HepG2 (cell line): ENCODE measurements around the gene RUNDC1. TPM values are rescaled to one million over a fixed set of nuclear protein-coding genes. Genes with fewer than 3 reads are reported as not detected.

Experiments used
- ATF1 ChIP-seq: IDR thresholded peaks from 2 replicates; pipeline ENCODE4 v1.6.1; 2016; ENCODE audit warnings: mild to moderate bottlenecking, control low read depth
- DZIP1 ChIP-seq: sonication (generic); formaldehyde crosslinking; IDR thresholded peaks from 2 replicates; pipeline ENCODE4 v1.5.0; 2020; ENCODE audit warnings: mild to moderate bottlenecking, missing genetic modification reagents
- HDAC2 ChIP-seq: sonication (generic); formaldehyde crosslinking; IDR thresholded peaks from 2 replicates; pipeline ENCODE4 v1.4.0; 2020; ENCODE audit warnings: missing genetic modification reagents
- MED1 ChIP-seq: sonication (generic); formaldehyde crosslinking; IDR thresholded peaks from 2 replicates; pipeline ENCODE4 v1.4.0; 2020; ENCODE audit warnings: missing genetic modification reagents
- MEIS2 ChIP-seq: sonication (generic); formaldehyde crosslinking; IDR thresholded peaks from 2 replicates; pipeline ENCODE4 v1.9.0; 2021; ENCODE audit warnings: mild to moderate bottlenecking, missing genetic modification reagents
- PRDM15 ChIP-seq: sonication (generic); formaldehyde crosslinking; IDR thresholded peaks from 2 replicates; pipeline ENCODE4 v1.4.0; 2020; ENCODE audit warnings: missing genetic modification reagents
- RCOR2 ChIP-seq: IDR thresholded peaks from 2 replicates; pipeline ENCODE4 v1.6.1; 2016; ENCODE audit warnings: missing biosample characterization, missing genetic modification reagents
- RELA ChIP-seq: sonication (generic); formaldehyde crosslinking; IDR thresholded peaks from 2 replicates; pipeline ENCODE4 v1.4.0; 2020; ENCODE audit warnings: missing genetic modification reagents
- SIX1 ChIP-seq: sonication (generic); formaldehyde crosslinking; IDR thresholded peaks from 2 replicates; pipeline ENCODE4 v1.4.0; 2020; ENCODE audit warnings: missing genetic modification reagents, borderline replicate concordance
- TSC22D2 ChIP-seq: sonication (generic); formaldehyde crosslinking; IDR thresholded peaks from 2 replicates; pipeline ENCODE4 v1.5.1; 2020; ENCODE audit warnings: missing genetic modification reagents, mild to moderate bottlenecking, borderline replicate concordance
- ZBTB25 ChIP-seq: IDR thresholded peaks from 2 replicates; pipeline ENCODE4 v1.6.1; 2018; ENCODE audit warnings: missing genetic modification reagents
- ZNF207 ChIP-seq: fragments of 450-650 bp; IDR thresholded peaks from 2 replicates; pipeline ENCODE4 v1.6.1; 2016; ENCODE audit warnings: antibody characterized with exemption, borderline replicate concordance
- ZNF260 ChIP-seq: sonication (generic); formaldehyde crosslinking; IDR thresholded peaks from 2 replicates; pipeline ENCODE4 v1.4.0; 2020; ENCODE audit warnings: missing genetic modification reagents, low read depth, mild to moderate bottlenecking, borderline replicate concordance
- ZNF468 ChIP-seq: sonication (generic); formaldehyde crosslinking; IDR thresholded peaks from 2 replicates; pipeline ENCODE4 v1.8.0; 2022; ENCODE audit warnings: mild to moderate bottlenecking, moderate library complexity, missing genetic modification reagents
- ZNF570 ChIP-seq: sonication (generic); formaldehyde crosslinking; IDR thresholded peaks from 2 replicates; pipeline ENCODE4 v1.4.0; 2020; ENCODE audit warnings: mild to moderate bottlenecking, missing genetic modification reagents, borderline replicate concordance
- ZSCAN25 ChIP-seq: sonication (generic); formaldehyde crosslinking; IDR thresholded peaks from 2 replicates; pipeline ENCODE4 v1.8.0; 2022; ENCODE audit warnings: mild to moderate bottlenecking, missing genetic modification reagents
- polyA plus RNA-seq, 8 experiments: library from polyadenylated mRNA; depleted of rRNA in 3 of 8; stranded (reverse) in 7 of 8; unstranded in 1 of 8; fragments of >200 nt; fragmentation: Illumina TruSeq in 4 of 8; extraction: Trizol in 4 of 8; gene quantifications; 2 replicates each; pipeline versions ENCODE4 v1.2.1 to v1.2.3, GENCODE V29; 2011 to 2016; ENCODE audit warnings: low read depth in 4 of 8, missing spikeins in 1 of 8, mixed read lengths in 1 of 8; ENCODE audit not compliant: insufficient read depth in 1 of 8
- total RNA-seq, 5 experiments: library from RNA; depleted of rRNA; stranded (reverse); fragments of >200 nt; fragmentation: Illumina TruSeq; extraction: Trizol; gene quantifications; 2 replicates each; pipeline ENCODE4 v1.2.3, GENCODE V29; 2016; ENCODE audit warnings: low read depth in 1 of 5
- TF ChIP-seq, protein P1 (sequence below): sonication (generic); formaldehyde crosslinking; IDR thresholded peaks from 2 replicates; pipeline ENCODE4 v1.8.1; 2023; ENCODE audit warnings: mild to moderate bottlenecking, inconsistent platforms, moderate library complexity, missing genetic modification reagents, borderline replicate concordance
- TF ChIP-seq, protein P2 (sequence below): sonication (generic); formaldehyde crosslinking; IDR thresholded peaks from 2 replicates; pipeline ENCODE4 v1.8.0; 2023; ENCODE audit warnings: mild to moderate bottlenecking, missing genetic modification reagents

The RUNDC1 gene
- total and polyA plus RNA-seq, 2 of the 13 experiments (the other 11 are each of a cell fraction or from before 2014, with no cell fraction given): 10.3 to 11.4 TPM

DNA sequence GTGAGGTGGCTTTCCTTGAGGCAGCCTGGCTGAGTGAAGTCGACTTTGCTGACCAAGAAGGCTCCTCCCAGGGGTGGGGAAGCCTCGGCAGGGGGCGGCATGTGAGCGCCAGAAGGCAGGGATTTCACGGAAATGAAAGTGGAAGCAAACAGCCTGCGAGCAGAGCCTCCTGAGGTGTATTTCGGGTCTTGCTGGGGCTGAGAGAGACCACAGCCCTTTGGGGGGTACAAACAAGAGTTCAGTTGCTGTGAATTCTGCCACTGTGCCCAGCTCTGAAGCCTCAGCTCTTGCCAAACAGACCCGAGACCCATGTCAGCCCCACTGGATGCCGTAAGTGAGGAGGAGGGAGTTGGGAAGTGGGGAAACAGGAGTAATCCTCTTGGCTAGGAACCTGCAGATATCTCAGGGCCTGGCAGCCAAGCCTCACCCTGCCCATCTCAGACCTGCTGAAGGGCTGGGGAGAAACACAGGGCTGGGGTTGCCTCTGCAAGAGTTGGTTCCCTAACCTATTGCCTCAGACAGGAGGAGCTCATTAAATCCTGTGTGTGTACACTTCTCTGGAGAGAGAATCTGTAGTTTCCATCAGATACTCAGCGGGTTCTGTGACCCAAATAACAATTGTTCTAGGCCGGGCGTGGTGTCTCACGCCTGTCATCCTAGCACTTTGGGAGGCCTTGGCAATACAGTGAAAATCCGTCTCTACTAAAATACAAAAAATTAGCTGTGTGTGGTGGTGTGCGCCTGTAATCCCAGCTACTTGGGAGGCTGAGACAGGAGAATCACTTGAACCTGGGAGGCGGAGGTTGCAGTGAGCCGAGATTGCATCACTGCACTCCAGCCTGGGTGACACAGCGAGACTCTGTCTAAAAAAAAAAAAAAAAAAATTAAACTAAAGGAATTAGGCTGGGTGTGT is 26.5 kb downstream of the RUNDC1 start, which contains the start of gene IFI35 (continued):
- TF ChIP-seq, protein P1, sequence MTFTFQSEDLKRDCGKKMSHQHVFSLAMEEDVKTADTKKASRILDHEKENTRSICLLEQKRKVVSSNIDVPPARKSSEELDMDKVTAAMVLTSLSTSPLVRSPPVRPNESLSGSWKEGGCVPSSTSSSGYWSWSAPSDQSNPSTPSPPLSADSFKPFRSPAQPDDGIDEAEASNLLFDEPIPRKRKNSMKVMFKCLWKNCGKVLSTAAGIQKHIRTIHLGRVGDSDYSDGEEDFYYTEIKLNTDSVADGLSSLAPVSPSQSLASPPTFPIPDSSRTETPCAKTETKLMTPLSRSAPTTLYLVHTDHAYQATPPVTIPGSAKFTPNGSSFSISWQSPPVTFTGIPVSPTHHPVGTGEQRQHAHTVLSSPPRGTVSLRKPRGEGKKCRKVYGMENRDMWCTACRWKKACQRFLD (CRISPR knock-in tag): no peak
- TF ChIP-seq MEIS2 (CRISPR knock-in tag) (peak; percentile 82; the same call in 1 of the 2 replicates), ZNF570 (CRISPR knock-in tag) (no peak), ZNF207 (no peak), PRDM15 (CRISPR knock-in tag) (0 out of 2 replicates have a peak, but pooled peaks have one; percentile 28), ATF1 (CRISPR knock-in tag) (no peak), TSC22D2 (CRISPR knock-in tag) (no peak), RCOR2 (CRISPR knock-in tag) (no peak; the same call in 1 of the 2 replicates), ZSCAN25 (CRISPR knock-in tag) (peak; percentile 47; the same call in 1 of the 2 replicates), ZNF468 (CRISPR knock-in tag) (no peak), DZIP1 (CRISPR knock-in tag) (peak; percentile 82; the same call in 1 of the 2 replicates), MED1 (CRISPR knock-in tag) (peak; percentile 74; the same call in 1 of the 2 replicates), HDAC2 (CRISPR knock-in tag) (peak; percentile 43; the same call in 1 of the 2 replicates), ZNF260 (no peak), RELA (no peak; the same call in 1 of the 2 replicates), ZBTB25 (CRISPR knock-in tag) (peak; percentile 51; the same call in 1 of the 2 replicates), SIX1 (CRISPR knock-in tag) (0 out of 2 replicates have a peak, but pooled peaks have one; percentile 13)
- TF ChIP-seq, protein P2, sequence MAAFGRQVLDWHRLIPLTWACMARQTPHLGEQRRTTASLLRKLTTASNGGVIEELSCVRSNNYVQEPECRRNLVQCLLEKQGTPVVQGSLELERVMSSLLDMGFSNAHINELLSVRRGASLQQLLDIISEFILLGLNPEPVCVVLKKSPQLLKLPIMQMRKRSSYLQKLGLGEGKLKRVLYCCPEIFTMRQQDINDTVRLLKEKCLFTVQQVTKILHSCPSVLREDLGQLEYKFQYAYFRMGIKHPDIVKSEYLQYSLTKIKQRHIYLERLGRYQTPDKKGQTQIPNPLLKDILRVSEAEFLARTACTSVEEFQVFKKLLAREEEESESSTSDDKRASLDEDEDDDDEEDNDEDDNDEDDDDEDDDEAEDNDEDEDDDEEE: 0 out of 2 replicates have a peak, but pooled peaks have one; percentile 23
